HG03575 (cell line): ENCODE measurements around the gene LYPD6B.

Experiments used
- ATAC-seq: cut with Tn5 transposase; IDR thresholded peaks from one replicate; pipeline ENCODE4 v1.9.1; 2021; ENCODE audit not compliant: unreplicated experiment, insufficient number of reproducible peaks, low FRiP score; ENCODE audit errors: extremely low read depth

Gene LYPD6B

DNA sequence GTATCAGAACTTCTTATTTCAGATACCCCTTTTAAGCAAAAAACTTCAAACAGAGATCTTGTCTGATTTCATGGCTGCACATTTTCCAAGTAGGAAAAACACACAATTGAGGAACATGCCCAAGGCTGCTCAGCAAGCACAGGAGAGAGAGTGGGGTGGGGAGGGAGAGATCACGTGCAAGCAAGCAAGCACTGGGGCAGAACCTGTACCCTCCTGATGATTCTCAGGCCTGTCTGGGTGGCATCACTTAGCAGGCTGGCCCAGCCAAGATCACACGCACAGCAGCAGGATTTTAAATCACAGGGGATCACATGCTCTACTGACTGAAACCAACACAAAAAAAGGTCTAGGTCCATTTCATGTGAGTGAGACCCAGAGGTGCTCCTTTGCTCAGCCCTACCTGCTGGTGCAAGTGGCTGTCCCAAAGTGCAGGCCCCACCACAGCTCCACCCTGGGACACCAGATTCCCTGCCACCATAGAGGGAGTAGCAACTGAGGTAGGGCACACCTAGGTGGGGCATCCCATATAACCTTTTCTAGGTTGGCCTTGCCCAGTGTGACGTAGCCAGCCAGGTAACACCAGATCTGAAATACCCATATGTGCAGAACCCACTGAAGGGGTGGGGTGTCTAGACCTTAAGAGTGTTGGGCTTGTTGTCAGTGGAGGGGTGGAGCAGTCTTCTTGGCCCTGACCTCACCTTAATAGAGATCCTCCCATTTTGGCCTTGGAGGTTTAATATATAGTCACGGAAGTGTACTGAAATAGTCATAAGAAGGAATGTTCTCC is 1.8 kb upstream of the LYPD6B start:
- no peak for ATAC-seq

DNA sequence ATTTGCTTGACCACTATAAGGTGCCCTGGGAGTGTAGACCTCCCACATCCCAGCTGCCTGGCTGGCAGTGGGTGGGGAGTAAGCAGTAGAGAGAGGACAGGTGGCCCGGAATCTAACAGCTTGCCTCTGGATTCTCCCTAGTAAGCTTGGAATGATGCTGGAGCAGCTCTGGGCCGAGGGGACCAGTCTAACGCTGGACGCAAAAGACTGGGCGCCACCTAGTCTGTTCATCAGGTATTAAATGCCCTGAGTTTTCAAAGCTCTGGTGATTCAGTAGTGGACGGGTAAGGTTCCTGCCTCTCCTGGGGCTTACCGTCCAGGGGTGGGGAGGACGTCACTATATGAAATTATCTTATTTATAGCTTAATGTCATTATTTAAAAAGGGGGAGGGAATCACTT is 648 bp upstream of the LYPD6B start:
- no peak for ATAC-seq

DNA sequence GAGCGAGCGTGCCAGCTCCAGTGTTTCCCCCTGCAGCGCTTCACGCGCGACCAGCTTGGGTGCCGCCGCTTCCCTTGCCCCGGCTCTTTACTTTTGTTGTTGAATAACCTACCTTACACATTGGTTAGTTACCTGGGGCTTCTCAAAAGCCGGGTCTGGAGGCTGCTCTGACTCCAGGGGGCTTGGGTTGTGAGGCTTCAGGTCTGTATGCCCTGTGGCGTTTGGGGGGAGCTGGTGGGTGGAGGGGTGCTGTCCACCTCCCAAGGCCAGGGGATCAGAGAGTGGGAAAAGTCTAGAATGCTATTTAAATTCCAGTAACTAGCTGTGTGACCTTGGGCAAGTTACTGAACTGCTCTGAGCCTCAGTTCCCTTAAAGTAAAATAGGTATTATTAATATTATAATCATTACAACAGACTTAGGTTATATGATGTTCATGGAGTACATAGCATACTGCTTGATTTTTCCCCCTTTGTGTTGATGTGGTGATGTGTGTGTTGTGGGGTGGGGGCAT is 770 bp downstream of the LYPD6B start:
- ATAC-seq, result no peak

DNA sequence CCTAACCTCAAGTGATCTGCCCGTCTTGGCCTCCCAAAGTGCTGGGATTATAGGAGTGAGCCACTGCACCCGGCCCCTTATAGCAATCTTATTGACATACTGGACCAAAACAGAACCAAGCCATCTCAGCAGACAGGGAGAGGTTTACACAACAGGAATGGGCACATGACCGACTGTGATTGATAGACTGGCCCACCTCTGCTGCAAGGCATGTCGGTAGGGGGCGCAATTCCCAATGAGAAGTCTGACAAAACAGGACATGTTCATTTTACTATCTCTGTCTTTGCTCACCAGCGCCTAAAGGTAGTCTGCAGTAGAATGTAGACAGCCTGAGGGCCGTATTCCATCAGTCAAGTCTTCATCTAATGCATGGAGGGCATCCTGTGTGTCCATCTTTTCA is 2.0 kb downstream of the LYPD6B start:
- no peak for ATAC-seq

DNA sequence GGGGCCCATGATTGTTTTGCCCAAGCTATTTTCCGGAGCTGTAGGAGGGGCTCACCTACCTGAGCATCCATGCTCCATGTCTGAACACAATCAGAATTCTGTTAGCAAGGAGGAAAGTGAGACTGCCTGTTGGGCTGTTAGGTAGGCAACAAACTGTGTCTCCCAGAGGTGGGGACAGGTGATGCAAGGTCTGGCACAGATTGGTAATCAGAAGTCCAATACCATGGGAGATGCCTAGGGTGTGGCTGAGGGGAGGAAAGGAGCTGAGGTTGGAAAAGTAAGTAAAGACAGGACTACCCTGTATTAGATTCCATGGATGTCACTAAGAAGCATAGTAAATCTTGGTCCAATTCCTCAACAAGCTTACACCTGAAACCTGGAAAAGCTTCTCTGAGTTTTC is 3.0 kb downstream of the LYPD6B start:
- no peak for ATAC-seq

DNA sequence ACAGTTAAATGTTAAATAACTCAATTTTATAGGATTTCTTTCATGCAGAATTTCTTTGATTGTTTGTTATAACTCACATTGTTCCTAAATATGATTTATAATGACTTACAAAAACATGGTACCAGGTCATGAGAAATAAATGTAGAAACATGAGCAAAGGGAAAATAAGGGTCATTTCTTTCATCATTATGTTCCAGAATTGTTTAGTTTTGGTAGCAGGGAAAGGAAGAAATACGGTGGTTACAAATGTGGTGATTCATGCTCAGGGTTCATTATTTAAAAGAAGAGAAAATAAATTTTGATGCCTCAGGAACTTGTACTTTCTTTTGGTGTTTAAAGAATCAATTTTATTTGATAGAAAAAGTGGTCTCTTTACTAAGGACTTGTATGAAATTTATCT is 4.4 kb downstream of the LYPD6B start:
- ATAC-seq, result no peak

DNA sequence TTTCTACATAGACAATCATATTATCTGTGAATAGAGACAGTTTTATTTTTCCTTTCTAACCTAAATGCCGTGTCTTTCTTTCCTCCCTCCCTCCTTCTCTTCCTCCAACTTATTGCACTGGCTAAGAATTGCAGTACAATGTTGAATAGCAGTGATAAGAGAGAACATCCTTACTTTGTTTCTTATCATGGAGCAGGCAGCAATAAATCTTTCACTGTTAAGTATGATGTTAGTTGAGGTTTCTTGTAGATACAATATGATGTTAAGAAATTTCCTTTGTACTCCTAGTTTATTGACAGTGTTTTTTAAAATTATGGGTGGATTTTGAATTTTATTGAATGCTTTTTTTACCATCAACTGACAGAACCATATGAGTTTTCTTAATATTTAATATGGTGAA is 6.0 kb downstream of the LYPD6B start:
- no peak for ATAC-seq

DNA sequence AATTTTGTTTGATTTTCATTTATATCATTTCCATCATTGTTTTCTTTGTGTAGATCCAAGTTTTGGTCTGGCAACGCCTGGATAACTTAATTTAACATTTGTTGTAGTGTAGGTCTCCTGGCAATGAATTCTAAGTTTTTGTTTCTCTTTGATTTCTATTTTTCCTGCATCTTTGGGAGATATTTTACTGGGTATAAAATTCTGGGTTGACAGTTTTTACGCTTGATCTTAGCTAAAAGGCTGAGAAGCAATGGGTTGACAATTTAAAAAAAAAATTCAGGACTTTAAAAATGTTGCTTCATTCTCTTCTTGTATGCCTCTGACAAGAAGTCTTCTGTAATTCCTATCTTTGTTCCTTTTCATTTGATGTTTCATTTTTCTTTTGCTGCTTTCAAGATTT is 8.6 kb downstream of the LYPD6B start:
- ATAC-seq, result no peak

DNA sequence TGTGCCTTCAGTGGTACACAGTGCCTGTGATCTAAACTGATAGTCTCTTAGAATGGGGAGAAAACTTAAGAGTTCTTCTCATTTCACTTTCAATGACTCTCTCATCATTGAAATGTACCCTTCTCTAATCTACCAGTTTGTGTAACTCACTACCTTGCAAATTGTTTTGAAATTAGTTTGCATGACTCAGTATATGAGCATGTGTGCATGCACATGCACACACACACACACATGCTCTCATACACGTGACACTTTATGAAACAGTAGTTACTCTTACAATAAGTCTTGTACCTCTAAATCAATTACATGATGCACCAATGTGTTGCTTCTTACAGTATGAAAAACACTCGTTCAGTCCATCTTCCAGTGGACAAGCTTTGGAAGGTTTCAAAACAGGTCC is 10.6 kb downstream of the LYPD6B start:
- ATAC-seq, result no peak

DNA sequence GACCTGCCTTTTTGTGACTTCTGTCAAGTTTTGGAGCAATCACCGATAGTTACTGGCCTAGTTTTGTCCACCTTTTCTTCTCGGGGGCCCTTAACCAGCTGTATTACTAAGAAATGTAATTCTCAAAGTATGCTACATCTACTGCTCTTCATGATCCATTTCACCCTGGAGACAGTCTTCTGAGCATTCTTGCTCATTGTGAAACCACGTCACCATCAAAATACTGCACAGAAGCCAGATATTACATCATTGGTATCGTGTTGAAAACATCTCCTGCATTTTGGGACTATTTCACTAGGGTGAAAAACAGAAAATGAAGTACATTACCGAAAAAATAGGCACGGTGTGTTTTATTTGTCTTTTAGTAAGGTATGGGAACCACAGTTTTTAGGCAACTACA is 11.7 kb downstream of the LYPD6B start:
- ATAC-seq, result peak; percentile 81

DNA sequence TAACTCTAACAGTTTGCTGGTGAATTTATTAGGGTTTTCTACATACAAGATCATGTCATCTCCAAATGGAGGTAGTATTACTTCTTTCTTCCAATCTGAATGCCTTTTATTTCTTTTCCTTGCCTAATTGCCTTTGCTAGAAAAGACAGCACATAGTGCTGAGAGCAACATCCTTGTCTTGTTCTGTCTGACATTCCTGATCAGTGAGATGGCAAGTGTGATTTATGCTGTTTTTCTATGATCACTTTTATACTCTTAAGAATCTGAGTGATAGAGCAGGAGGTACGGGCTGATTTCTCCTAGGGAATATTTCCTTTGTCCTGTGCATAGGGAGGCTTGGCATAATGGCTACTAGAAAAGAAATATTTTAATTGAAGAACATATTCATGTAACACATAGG is 17.3 kb downstream of the LYPD6B start:
- no peak for ATAC-seq

DNA sequence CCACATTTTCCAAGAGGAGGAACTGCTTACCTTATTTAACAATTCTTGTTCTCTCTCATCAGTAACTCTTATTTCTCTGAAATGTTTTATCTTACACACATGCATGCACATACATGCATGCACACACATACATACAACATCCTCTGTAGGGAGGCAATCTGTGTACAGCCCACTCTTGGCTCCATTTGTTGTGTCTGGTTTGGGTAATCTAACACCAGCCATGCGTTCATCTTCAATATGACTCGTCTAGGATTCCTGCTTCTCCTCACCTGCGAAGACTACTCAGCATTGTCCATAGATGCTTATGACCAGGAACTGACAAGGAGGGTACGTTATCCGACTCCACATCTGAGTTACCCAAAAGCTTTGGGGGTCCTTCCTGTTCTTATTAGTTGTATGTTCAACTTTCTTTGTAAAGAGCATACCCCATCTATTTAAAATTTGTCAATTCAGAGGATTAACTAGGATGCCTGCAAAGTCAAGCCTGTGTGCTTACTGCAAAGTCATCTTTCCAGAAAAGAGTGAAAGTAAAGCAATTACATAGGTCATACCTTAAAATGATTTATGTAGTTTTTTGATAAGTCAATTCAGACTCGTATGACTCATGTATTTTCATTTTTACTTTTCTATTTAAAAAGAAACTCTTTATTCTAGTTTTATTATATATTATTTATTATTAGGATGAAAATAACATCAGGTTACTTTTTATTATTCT is 18.2 kb downstream of the LYPD6B start:
- no peak for ATAC-seq

DNA sequence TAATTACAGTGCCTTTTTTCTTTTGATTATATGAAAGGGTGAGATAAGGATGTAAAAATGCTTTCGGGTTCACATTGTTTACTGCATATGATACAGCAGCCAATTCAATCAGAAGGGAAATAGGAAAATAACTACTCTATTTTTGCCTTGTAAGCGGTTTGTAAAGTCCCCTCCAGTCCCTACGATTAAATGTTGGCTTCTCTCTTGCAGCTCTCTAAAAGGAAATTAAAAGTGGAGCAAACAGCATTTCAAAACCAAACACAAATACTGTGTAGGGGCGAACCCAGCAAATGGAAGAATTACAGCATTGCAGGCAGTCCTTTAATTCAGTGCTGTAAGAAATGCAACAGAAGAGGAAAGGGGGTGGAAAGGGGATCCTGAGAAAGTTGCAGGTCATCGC is 18.9 kb downstream of the LYPD6B start:
- ATAC-seq, result no peak

DNA sequence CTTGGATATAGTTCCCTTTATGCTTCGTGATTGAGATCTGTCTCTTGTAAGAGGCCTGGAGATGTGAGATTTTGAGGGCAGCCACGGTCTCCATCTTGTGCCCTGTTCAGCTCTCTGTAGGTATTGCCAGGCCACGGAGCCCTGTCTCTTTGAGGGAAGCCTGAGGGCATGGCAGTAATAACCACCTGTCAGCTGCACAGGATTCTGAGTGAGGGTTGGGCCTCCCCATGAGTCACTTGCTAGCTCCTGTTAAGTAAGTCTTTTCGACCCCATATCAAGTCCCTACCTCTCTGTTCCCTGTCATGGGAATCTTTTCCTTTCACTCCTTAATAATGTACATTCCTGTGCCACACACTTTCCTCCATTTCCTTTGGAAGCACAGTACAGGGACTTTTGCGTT is 20.4 kb downstream of the LYPD6B start:
- no peak for ATAC-seq

DNA sequence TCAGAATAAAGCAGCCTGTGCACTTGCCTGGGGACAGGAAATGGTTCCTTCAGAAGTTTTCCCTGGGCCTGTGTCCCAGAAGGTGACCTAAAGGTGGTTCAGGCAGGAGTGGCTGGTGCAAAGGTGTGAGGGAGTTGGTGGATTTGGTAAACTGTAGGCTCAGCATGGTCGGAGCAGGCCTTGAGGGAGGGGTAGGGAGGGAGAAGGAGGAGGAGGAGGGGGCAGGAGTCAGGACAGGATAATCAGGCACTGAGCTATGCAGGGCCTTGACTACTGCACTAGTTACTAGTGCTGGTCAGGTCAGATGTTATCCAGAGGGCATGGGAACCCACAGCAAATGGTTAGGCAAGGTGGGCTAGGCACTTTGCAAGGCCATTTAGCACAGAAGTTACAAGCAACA is 21.3 kb downstream of the LYPD6B start:
- ATAC-seq, result no peak

DNA sequence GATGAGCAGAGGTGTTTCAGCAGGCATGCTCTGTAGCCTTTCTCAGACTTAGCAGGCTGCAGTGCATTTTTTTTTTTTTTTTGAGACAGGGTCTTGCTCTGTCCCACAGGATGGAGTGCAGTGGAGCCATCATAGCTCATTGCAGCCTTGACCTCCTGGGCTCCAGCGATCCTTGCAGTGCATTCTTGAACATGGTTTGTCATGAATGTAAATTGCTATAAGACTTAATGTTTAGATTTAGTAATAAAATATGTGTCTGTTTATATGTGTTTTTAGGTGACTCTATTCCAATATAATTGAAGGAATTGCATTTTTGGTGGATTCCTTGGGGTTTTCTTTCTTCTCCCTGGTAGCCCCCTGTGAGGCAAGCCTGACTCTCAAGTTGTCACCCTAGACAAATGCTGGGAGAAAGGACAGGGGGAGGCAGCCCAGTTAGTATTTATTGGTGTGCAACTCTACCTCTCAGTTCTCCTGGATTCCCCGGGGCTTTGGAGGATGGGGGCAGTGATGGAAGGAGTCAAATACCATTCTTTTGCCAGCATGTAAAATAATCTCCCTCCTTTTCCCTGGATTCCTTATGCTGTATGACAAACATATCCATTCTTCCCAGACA is 22.7 kb downstream of the LYPD6B start:
- ATAC-seq, result no peak

DNA sequence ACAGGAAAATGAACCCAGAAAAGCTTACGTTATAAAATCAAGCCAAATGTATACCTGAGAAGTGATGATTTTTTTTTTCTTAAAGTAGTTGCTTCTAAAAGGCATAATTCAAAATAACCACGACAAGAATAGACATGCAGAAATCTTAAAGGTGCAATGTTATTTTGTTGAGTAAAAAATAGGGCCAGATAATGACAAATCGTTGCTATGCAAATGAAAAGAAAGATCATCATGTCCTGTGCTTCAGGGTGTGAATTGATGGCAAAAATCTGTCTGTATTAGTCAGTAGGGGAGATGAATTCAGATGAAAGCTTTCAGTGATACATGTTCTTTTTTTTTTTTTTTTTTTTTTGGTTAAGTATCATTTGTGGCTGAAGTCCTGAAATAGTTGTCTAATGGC is 24.0 kb downstream of the LYPD6B start:
- no peak for ATAC-seq

DNA sequence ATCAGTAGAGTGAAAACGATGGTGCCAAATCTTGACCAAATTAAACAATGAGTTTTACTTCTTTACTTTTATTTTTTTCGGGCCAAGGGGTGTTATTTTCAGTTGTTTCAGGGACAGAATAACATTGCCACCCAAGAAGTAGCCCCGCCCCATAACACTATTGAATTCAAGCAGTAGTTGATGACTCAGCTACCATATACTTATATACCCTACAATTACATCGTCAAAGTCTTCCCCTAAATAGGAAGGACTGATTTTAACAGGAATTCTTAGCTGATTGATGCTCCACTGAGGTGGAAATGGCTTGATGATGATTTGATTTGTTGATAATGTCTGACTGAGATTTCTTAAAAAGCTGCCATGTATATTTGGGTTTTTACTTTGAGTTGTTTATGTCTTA is 24.7 kb downstream of the LYPD6B start:
- ATAC-seq, result no peak

DNA sequence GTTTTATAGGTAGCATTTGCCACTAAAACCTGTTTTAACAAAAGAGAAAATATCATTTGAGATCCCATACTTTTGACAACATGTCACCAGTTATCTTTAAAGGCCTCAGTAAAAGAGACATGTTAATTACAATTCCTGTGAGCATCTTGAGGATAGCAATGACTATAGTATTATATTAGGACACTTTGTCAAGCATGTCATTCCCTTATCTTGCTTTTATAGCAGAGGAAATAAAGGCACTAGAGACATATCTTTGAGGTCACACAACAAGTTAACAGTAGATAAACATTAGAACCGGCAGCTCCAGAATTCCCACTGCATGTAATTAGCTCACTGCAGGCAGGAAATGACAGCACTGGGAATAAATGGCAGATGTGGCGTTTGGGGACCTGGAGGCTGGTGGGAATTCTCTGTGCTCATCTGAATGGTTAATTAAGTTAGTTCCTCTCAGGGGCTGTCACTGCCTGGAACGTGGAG is 25.9 kb downstream of the LYPD6B start:
- ATAC-seq, result no peak
